Fibroblast of lung (primary cell): ENCODE data around the gene SH3PXD2A.

ENCODE experiments used
- EZH2 ChIP-seq: IDR thresholded peaks from 2 replicates; pipeline ENCODE4 v1.5.1; 2012; ENCODE audit warnings: low read length, control low read depth, mild to moderate bottlenecking; ENCODE audit errors: missing control alignments
- TF ChIP-seq, protein P1 (sequence below), 2 donors: IDR thresholded peaks in 1 of 2; conservative IDR thresholded peaks in 1 of 2; 1 replicate in 1 of 2; 2 replicates in 1 of 2; pipeline ENCODE4 v1.5.1; 2011 to 2012; ENCODE audit warnings: low read length in 2 of 2, control low read depth in 1 of 2, inconsistent platforms in 1 of 2, low read depth in 1 of 2, mild to moderate bottlenecking in 1 of 2

DNA sequence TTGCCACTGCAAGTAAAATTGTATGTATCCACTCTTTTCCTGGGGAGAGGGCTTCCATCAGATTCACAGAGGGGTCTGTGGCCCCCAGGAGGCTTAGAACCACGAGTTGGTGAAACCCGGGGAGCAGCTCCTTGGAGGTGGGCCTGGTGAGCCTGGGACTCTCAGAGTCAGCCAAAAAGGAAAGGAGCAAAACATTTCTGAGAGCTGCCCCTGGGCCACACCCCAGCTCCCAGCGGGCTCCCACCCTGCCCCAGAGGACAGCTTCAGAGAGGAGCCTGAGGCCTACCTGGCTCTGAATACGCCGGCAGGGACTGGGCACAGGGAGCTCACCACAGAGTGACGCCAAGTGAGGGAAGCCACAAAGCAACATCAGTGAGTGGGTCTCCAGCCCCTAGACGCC, 56.9 kb downstream of the SH3PXD2A start:
- TF ChIP-seq, protein P1, sequence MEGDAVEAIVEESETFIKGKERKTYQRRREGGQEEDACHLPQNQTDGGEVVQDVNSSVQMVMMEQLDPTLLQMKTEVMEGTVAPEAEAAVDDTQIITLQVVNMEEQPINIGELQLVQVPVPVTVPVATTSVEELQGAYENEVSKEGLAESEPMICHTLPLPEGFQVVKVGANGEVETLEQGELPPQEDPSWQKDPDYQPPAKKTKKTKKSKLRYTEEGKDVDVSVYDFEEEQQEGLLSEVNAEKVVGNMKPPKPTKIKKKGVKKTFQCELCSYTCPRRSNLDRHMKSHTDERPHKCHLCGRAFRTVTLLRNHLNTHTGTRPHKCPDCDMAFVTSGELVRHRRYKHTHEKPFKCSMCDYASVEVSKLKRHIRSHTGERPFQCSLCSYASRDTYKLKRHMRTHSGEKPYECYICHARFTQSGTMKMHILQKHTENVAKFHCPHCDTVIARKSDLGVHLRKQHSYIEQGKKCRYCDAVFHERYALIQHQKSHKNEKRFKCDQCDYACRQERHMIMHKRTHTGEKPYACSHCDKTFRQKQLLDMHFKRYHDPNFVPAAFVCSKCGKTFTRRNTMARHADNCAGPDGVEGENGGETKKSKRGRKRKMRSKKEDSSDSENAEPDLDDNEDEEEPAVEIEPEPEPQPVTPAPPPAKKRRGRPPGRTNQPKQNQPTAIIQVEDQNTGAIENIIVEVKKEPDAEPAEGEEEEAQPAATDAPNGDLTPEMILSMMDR (conservative IDR thresholded peaks at IDR 0.05 in 1 of 2, IDR thresholded peaks at IDR 0.05 in 1 of 2; ENCODE audit: low read depth in 1 of 2, low read length in 2 of 2), result no peak
- no peak for TF ChIP-seq EZH2
